GM23338 (cell line): Measurements from ENCODE around the gene GC. TPM values are rescaled to one million over a fixed set of nuclear protein-coding genes. Genes with fewer than 3 reads are reported as not detected.

Experiments used
- ATAC-seq: fragments of 200-7000 bp; cut with Tn5 transposase; 3 replicates; pipeline ENCODE4 v1.9.1; 2020
- DNase-seq: peaks from one replicate; pipeline ENCODE4 v3.0.0-alpha.2; 2015; ENCODE audit warnings: low spot score
- H2AFZ ChIP-seq: fragments of 200-600 bp; sonication (generic); 2 replicates; pipeline ENCODE4 v1.8.0; 2016; ENCODE audit warnings: antibody characterized with exemption, mild to moderate bottlenecking, moderate library complexity
- H3F3A ChIP-seq: fragments of 200-600 bp; sonication (generic); replicated peaks from 2 replicates; pipeline ENCODE4 v1.8.0; 2017; ENCODE audit warnings: antibody characterized with exemption, mixed run types, low read depth
- H3K27ac ChIP-seq: fragments of 200-600 bp; sonication (generic); 2 replicates; pipeline ENCODE4 v1.6.1; 2016; ENCODE audit warnings: low read depth
- H3K27me3 ChIP-seq: fragments of 200-600 bp; sonication (generic); 2 replicates; pipeline ENCODE4 v1.8.0; 2016; ENCODE audit warnings: mild to moderate bottlenecking, mixed run types, moderate library complexity; ENCODE audit not compliant: insufficient read depth
- H3K36me3 ChIP-seq: fragments of 200-600 bp; sonication (generic); 2 replicates; pipeline ENCODE4 v1.8.0; 2016; ENCODE audit warnings: mild to moderate bottlenecking; ENCODE audit not compliant: insufficient read depth
- H3K4me1 ChIP-seq: fragments of 200-600 bp; sonication (generic); 2 replicates; pipeline ENCODE4 v1.8.0; 2016; ENCODE audit warnings: mild to moderate bottlenecking, moderate library complexity; ENCODE audit not compliant: insufficient read depth
- H3K4me2 ChIP-seq: fragments of 200-600 bp; sonication (generic); 2 replicates; pipeline ENCODE4 v1.7.1; 2017; ENCODE audit warnings: mixed run types
- H3K4me3 ChIP-seq: fragments of 200-600 bp; sonication (generic); 2 replicates; pipeline ENCODE4 v1.6.1; 2016; ENCODE audit warnings: mixed run types
- H3K79me2 ChIP-seq: fragments of 200-600 bp; sonication (generic); replicated peaks from 2 replicates; pipeline ENCODE4 v1.8.0; 2017; ENCODE audit warnings: mild to moderate bottlenecking; ENCODE audit not compliant: insufficient read depth
- H3K9me2 ChIP-seq: fragments of 200-600 bp; sonication (generic); 2 replicates; pipeline ENCODE4 v1.8.0; 2017; ENCODE audit not compliant: insufficient read depth
- H4K20me1 ChIP-seq: fragments of 200-600 bp; sonication (generic); replicated peaks from 2 replicates; pipeline ENCODE4 v1.8.0; 2017; ENCODE audit warnings: mild to moderate bottlenecking; ENCODE audit not compliant: insufficient read depth
- H3K27ac Mint-ChIP-seq: 2 replicates; pipeline ENCODE4 v1.8.0; 2020; ENCODE audit warnings: inconsistent platforms, mild to moderate bottlenecking, moderate library complexity, mixed read lengths
- H3K27me3 Mint-ChIP-seq: 3 replicates; pipeline ENCODE4 v1.8.0; 2022; ENCODE audit warnings: low read depth, mild to moderate bottlenecking, moderate library complexity, mixed read lengths, inconsistent platforms; ENCODE audit not compliant: insufficient read depth, poor library complexity
- H3K36me3 Mint-ChIP-seq: 3 replicates; pipeline ENCODE4 v1.8.0; 2021; ENCODE audit warnings: low read depth, mild to moderate bottlenecking, inconsistent platforms, moderate library complexity, mixed read lengths
- H3K4me1 Mint-ChIP-seq: 3 replicates; pipeline ENCODE4 v1.8.0; 2020; ENCODE audit warnings: mild to moderate bottlenecking, inconsistent platforms, mixed read lengths
- H3K4me3 Mint-ChIP-seq: 3 replicates; pipeline ENCODE4 v1.8.0; 2021; ENCODE audit warnings: moderate library complexity, mild to moderate bottlenecking, inconsistent platforms, mixed read lengths
- H3K9me3 Mint-ChIP-seq: 3 replicates; pipeline ENCODE4 v1.8.0; 2020; ENCODE audit warnings: moderate library complexity, mild to moderate bottlenecking, inconsistent platforms, mixed read lengths
- EZH2 ChIP-seq: fragments of 200-600 bp; sonication (generic); IDR thresholded peaks from one replicate; pipeline ENCODE4 v1.8.0; 2017; ENCODE audit warnings: antibody characterized with exemption, mild to moderate bottlenecking, low read depth; ENCODE audit not compliant: unreplicated experiment
- EZH2phosphoT487 ChIP-seq: fragments of 200-600 bp; sonication (generic); IDR thresholded peaks from one replicate; pipeline ENCODE4 v1.8.1; 2018; ENCODE audit warnings: antibody characterized with exemption; ENCODE audit not compliant: unreplicated experiment
- JUNB ChIP-seq: IDR thresholded peaks from one replicate; pipeline ENCODE4 v1.6.1; 2016; ENCODE audit warnings: antibody characterized with exemption; ENCODE audit not compliant: unreplicated experiment
- POLR2AphosphoS5 ChIP-seq: IDR thresholded peaks from 2 replicates; pipeline ENCODE4 v1.6.1; 2016; ENCODE audit warnings: antibody characterized with exemption, low read depth
- polyA plus RNA-seq: library from polyadenylated mRNA; unstranded; fragments of >200 nt; fragmentation: Nextera tagmentation; extraction: Ambion mirVana; gene quantifications from 2 replicates; pipeline ENCODE4 v1.2.1, GENCODE V29; 2016
- total RNA-seq: library from RNA; depleted of rRNA; stranded (reverse); fragments of >200 nt; shearing (Covaris generic); gene quantifications from 2 replicates; pipeline ENCODE4 v1.2.3, GENCODE V29; 2014
- TF ChIP-seq, protein P1 (sequence below): IDR thresholded peaks from 2 replicates; pipeline ENCODE4 v1.6.1; 2016; ENCODE audit warnings: antibody characterized with exemption
- TF ChIP-seq, protein P2 (sequence below): IDR thresholded peaks from one replicate; pipeline ENCODE4 v1.6.1; 2018; ENCODE audit warnings: antibody characterized with exemption; ENCODE audit not compliant: unreplicated experiment
- TF ChIP-seq, protein P3 (sequence below): fragments of 250-450 bp; sonication (Bioruptor Pico); IDR thresholded peaks from 2 replicates; pipeline ENCODE4 v1.5.0; 2020; ENCODE audit warnings: mild to moderate bottlenecking, moderate library complexity

GC gene
- total and polyA plus RNA-seq, 2 experiments from 2014 or later: 0.21 to 1.7 TPM

DNA sequence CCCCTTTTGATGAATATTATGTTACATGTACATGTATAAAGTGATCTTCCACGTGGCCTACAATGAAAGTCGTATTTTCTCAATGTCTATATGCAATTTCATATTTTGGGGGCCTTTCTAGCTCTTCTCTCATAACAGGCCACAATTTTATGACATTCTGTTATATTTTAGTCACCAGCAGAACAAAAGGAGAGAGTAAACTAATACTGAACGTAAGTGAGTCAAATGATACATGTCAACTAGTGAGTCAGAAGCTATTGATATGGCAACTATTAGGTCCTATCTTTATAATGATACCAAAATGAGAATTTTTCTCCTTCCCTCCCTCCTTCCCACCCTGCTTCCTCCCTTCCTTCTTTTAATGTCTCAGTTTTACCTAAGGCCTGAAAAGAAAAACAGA, 14.4 kb downstream of the GC start:
- Mint-ChIP-seq H3K4me3 (no peak overlapping the region), H3K36me3 (peaks cover 17% of the 10 kb centered on the region), H3K4me1 (peaks cover 37% of the 10 kb centered on the region), H3K27me3 (no peaks in the 10 kb centered on the region), H3K27ac (no peak overlapping the region), H3K9me3 (no peaks in the 10 kb centered on the region)
- H3K4me1 ChIP-seq: peaks cover 32% of the 10 kb centered on the region
- ATAC-seq (no peak), DNase-seq (no peak)
- H3K27ac ChIP-seq: no peak overlapping the region
- H3K36me3 ChIP-seq: no peaks in the 10 kb centered on the region
- H3F3A ChIP-seq: peaks cover 4% of the 10 kb centered on the region; the same call in 1 of the 2 replicates
- no peaks in the 10 kb centered on the region for H3K27me3 ChIP-seq
- H3K4me3 ChIP-seq: no peak overlapping the region
- H4K20me1 ChIP-seq: no peaks in the 10 kb centered on the region
- no peak overlapping the region for H2AFZ ChIP-seq
- H3K9me2 ChIP-seq: no peaks in the 10 kb centered on the region
- TF ChIP-seq EZH2phosphoT487 (no peak), POLR2AphosphoS5 (no peak), EZH2 (no peak), JUNB (no peak)
- TF ChIP-seq, protein P1, sequence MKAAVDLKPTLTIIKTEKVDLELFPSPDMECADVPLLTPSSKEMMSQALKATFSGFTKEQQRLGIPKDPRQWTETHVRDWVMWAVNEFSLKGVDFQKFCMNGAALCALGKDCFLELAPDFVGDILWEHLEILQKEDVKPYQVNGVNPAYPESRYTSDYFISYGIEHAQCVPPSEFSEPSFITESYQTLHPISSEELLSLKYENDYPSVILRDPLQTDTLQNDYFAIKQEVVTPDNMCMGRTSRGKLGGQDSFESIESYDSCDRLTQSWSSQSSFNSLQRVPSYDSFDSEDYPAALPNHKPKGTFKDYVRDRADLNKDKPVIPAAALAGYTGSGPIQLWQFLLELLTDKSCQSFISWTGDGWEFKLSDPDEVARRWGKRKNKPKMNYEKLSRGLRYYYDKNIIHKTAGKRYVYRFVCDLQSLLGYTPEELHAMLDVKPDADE: no peak
- TF ChIP-seq, protein P2, sequence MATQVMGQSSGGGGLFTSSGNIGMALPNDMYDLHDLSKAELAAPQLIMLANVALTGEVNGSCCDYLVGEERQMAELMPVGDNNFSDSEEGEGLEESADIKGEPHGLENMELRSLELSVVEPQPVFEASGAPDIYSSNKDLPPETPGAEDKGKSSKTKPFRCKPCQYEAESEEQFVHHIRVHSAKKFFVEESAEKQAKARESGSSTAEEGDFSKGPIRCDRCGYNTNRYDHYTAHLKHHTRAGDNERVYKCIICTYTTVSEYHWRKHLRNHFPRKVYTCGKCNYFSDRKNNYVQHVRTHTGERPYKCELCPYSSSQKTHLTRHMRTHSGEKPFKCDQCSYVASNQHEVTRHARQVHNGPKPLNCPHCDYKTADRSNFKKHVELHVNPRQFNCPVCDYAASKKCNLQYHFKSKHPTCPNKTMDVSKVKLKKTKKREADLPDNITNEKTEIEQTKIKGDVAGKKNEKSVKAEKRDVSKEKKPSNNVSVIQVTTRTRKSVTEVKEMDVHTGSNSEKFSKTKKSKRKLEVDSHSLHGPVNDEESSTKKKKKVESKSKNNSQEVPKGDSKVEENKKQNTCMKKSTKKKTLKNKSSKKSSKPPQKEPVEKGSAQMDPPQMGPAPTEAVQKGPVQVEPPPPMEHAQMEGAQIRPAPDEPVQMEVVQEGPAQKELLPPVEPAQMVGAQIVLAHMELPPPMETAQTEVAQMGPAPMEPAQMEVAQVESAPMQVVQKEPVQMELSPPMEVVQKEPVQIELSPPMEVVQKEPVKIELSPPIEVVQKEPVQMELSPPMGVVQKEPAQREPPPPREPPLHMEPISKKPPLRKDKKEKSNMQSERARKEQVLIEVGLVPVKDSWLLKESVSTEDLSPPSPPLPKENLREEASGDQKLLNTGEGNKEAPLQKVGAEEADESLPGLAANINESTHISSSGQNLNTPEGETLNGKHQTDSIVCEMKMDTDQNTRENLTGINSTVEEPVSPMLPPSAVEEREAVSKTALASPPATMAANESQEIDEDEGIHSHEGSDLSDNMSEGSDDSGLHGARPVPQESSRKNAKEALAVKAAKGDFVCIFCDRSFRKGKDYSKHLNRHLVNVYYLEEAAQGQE: no peak
- TF ChIP-seq, protein P3, sequence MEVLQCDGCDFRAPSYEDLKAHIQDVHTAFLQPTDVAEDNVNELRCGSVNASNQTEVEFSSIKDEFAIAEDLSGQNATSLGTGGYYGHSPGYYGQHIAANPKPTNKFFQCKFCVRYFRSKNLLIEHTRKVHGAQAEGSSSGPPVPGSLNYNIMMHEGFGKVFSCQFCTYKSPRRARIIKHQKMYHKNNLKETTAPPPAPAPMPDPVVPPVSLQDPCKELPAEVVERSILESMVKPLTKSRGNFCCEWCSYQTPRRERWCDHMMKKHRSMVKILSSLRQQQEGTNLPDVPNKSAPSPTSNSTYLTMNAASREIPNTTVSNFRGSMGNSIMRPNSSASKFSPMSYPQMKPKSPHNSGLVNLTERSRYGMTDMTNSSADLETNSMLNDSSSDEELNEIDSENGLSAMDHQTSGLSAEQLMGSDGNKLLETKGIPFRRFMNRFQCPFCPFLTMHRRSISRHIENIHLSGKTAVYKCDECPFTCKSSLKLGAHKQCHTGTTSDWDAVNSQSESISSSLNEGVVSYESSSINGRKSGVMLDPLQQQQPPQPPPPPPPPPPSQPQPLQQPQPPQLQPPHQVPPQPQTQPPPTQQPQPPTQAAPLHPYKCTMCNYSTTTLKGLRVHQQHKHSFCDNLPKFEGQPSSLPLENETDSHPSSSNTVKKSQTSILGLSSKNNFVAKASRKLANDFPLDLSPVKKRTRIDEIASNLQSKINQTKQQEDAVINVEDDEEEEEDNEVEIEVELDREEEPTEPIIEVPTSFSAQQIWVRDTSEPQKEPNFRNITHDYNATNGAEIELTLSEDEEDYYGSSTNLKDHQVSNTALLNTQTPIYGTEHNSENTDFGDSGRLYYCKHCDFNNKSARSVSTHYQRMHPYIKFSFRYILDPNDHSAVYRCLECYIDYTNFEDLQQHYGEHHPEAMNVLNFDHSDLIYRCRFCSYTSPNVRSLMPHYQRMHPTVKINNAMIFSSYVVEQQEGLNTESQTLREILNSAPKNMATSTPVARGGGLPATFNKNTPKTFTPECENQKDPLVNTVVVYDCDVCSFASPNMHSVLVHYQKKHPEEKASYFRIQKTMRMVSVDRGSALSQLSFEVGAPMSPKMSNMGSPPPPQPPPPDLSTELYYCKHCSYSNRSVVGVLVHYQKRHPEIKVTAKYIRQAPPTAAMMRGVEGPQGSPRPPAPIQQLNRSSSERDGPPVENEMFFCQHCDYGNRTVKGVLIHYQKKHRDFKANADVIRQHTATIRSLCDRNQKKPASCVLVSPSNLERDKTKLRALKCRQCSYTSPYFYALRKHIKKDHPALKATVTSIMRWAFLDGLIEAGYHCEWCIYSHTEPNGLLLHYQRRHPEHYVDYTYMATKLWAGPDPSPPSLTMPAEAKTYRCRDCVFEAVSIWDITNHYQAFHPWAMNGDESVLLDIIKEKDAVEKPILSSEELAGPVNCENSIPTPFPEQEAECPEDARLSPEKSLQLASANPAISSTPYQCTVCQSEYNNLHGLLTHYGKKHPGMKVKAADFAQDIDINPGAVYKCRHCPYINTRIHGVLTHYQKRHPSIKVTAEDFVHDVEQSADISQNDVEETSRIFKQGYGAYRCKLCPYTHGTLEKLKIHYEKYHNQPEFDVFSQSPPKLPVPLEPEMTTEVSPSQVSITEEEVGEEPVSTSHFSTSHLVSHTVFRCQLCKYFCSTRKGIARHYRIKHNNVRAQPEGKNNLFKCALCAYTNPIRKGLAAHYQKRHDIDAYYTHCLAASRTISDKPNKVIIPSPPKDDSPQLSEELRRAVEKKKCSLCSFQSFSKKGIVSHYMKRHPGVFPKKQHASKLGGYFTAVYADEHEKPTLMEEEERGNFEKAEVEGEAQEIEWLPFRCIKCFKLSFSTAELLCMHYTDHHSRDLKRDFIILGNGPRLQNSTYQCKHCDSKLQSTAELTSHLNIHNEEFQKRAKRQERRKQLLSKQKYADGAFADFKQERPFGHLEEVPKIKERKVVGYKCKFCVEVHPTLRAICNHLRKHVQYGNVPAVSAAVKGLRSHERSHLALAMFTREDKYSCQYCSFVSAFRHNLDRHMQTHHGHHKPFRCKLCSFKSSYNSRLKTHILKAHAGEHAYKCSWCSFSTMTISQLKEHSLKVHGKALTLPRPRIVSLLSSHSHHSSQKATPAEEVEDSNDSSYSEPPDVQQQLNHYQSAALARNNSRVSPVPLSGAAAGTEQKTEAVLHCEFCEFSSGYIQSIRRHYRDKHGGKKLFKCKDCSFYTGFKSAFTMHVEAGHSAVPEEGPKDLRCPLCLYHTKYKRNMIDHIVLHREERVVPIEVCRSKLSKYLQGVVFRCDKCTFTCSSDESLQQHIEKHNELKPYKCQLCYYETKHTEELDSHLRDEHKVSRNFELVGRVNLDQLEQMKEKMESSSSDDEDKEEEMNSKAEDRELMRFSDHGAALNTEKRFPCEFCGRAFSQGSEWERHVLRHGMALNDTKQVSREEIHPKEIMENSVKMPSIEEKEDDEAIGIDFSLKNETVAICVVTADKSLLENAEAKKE (CRISPR knock-in tag): no peak
- no peak overlapping the region for H3K4me2 ChIP-seq
- no peaks in the 10 kb centered on the region for H3K79me2 ChIP-seq
